Kidney epithelial cell (primary cell): Measurements from ENCODE around the gene MYL11. TPM values are rescaled to one million over a fixed set of nuclear protein-coding genes. Genes with fewer than 3 reads are reported as not detected.

Source experiments
- total RNA-seq: library from RNA; depleted of rRNA; stranded (reverse); fragments of >200 nt; gene quantifications from 2 replicates; pipeline ENCODE4 v1.2.3, GENCODE V29; 2015

MYL11 gene
- total RNA-seq, 1 donor from 2014 or later = not detected

Other genes starting within 250 kb of the MYL11 start
- gene CORO1A, start 191.2 kb upstream of the MYL11 start, total RNA-seq = 9.7 and 10.8 TPM in 2 replicates
- 312 and 512 TPM in 2 replicates for gene BOLA2B, start 181.1 kb upstream of the MYL11 start, total RNA-seq
- 35.0 and 45.4 TPM in 2 replicates for gene SLX1A, start 180.9 kb upstream of the MYL11 start, total RNA-seq
- gene SULT1A3, start 175.5 kb upstream of the MYL11 start, total RNA-seq = 2.2 and 6.3 TPM in 2 replicates
- 0.46 and 0.55 TPM in 2 replicates for gene NPIPB13, start 126.3 kb upstream of the MYL11 start, total RNA-seq
- 82.1 and 107 TPM in 2 replicates for gene CD2BP2, start 19.5 kb upstream of the MYL11 start, total RNA-seq
- 47.0 and 51.9 TPM in 2 replicates for gene TBC1D10B, start 4.3 kb upstream of the MYL11 start, total RNA-seq
- gene SEPTIN1, start 7.8 kb downstream of the MYL11 start, total RNA-seq = 0.38 and 0.62 TPM in 2 replicates
- gene ZNF48, start 20.6 kb downstream of the MYL11 start, total RNA-seq = 24.4 and 27.4 TPM in 2 replicates
- gene ZNF771, start 32.8 kb downstream of the MYL11 start, total RNA-seq = 10.3 and 16.7 TPM in 2 replicates
- 42.1 and 50.5 TPM in 2 replicates for gene DCTPP1, start 55.2 kb downstream of the MYL11 start, total RNA-seq
- gene SEPHS2, start 71.1 kb downstream of the MYL11 start, total RNA-seq = 45.2 and 51.3 TPM in 2 replicates
- 0.04 TPM in 1 of 2 replicates, not detected in the other for gene ITGAL, start 97.9 kb downstream of the MYL11 start, total RNA-seq
- gene ZNF768, start 151.8 kb downstream of the MYL11 start, total RNA-seq = 50.9 and 59.5 TPM in 2 replicates
- gene ZNF747, start 160.1 kb downstream of the MYL11 start, total RNA-seq = 9.9 and 12.5 TPM in 2 replicates
- gene ZNF764, start 183.6 kb downstream of the MYL11 start, total RNA-seq = 8.5 and 9.2 TPM in 2 replicates
- gene ZNF688, start 196.9 kb downstream of the MYL11 start, total RNA-seq = 9.2 and 16.6 TPM in 2 replicates
- gene ZNF785, start 210.9 kb downstream of the MYL11 start, total RNA-seq = 8.8 and 9.7 TPM in 2 replicates
- gene ZNF689, start 235.6 kb downstream of the MYL11 start, total RNA-seq = 12.3 and 13.8 TPM in 2 replicates